Head of caudate nucleus (tissue), 42 donors: ENCODE measurements around the gene KCNMA1.

Experiments used
- DNase-seq, 42 donors: peaks; one replicate each; pipeline versions ENCODE4 v3.0.0 to v3.0.0-alpha.2; 2020 to 2021; ENCODE audit warnings: mixed read lengths in 7 of 42
- intact Hi-C: fragments of 100-400 bp; cut with DNase I; formaldehyde crosslinking; loops from one replicate; pipeline ENCODE4 v1.15.0; 2022

The KCNMA1 gene

DNA sequence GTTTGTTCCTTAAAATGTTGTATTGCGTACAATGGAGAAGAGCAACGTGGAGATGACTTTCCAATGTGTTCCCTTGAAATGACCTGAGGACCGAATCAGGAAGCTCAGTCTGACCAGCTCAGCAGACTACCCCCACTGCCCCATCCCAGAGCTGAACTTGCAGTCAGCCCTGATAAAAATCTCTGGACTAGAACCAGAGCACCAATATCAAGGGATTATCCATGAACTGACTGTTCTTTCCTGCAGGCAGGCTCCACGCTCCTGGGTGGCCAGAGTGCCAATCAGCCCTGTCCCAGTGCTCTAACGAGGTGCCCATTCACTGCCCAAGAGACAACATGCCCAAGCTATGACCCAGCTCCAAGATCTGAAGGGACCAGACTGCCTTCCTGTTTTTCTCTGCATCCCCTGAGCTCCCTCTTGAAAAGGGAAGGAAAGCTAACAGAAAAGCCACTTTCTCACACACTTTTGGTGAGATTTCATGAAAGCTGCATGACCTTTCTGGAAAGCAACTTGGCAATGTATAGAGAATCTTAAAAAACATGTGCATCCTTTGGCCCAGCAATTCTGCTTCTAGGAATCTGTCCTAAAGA, 130.2 kb downstream of the KCNMA1 start:
- intact Hi-C loops = no loop called here
- no peak for DNase-seq

DNA sequence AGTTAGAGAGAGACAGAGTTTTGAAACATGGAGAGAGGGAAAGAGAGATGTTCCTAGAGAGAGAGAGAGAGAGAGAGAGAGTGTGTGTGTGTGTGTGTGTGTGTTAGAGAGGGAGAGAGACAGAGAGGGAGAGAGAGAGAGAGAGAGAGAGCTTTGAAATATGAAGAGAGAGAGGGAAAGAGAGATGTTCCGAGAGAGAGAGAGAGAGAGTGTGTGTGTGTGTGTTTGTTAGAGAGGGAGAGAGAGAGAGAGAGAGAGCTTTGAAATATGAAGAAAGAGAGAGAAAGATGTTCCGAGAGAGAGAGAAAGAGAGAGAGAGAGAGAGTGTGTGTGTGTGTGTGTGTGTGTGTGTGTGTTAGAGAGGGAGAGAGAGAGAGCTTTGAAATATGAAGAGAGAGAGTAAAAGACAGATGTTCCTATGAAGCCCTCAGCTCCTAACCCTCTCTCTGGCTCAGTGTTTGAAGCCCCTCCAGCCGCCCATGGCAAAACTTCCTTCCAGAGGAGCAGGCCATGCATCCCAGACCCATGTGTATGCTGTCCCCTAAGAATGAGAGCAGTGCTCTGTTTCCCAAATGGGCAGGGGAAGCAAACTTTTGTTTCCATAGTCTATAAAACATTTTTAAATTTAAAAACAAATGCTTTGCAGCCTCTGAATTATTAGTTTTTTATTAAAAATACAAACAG, 130.9 kb downstream of the KCNMA1 start:
- DNase-seq = no peak
- intact Hi-C loops = no loop called here

DNA sequence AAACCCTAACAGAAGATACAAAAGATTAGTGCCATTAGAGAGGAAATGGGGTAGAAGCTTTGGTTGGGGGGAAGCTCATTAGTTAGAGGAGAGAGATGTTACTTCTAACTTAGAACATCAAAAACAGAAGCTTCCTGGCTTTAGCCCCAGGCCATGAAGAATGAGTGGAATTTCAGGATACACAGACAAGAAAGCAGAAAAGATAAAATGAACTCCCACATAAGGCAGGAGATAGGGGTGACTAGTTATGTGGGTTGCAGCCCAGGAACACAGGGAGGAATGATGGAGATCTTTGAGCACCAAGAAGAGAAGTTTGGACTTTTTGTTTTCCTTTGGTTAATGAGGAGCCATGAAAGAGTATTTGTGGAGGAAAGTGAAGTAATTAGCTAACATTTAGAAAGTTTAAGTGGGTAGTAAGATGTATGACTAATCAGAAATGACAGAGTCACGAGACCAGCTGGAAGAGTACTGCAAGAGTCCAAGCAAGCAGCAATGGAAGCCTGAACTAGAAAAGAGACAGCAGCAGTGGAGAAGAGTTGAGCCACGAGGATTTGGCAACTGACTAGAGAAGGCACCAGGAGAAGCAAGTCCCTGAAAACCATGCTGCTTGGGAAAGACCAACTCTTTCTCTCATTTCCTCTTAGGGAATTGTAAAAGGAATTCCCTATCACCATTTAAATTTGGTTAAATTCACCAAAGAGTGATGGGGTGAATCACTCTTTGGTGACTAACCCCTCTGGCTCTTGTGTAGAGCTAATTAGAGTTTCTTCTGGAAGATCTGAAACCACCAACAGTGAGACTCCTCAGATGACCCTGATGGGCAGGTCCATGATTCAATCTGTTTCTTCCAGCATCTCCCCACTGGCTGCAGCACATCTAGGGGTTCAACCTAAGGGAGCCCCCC, 131.9 kb downstream of the KCNMA1 start:
- no peak for DNase-seq
- intact Hi-C loops = no loop called here

DNA sequence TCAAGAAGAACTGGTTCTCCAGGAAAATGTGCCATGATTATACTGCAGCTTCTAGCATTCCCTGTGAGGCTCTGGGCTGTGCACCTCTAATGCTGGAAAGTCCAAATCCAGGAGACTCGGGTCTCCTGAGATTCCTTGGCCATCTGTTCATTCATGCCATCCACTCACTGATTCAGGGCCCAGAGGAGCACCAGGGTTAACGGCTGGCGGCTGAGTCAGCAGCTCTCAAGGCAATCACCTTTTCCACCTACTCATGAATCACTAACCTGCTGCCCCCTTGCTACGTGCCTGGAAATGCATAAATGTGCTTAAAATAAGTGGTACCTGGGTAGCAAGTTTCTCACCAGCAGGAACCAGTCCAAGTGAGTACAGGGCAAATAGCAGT, 132.7 kb downstream of the KCNMA1 start:
- intact Hi-C loops = loop anchor here (5.0 kb wide), 1 partner anchor 127 kb away; no protein-coding TSS in a partner anchor
- peak in 40 of 42 donors; percentile 23 to 89 (median 60) for DNase-seq

DNA sequence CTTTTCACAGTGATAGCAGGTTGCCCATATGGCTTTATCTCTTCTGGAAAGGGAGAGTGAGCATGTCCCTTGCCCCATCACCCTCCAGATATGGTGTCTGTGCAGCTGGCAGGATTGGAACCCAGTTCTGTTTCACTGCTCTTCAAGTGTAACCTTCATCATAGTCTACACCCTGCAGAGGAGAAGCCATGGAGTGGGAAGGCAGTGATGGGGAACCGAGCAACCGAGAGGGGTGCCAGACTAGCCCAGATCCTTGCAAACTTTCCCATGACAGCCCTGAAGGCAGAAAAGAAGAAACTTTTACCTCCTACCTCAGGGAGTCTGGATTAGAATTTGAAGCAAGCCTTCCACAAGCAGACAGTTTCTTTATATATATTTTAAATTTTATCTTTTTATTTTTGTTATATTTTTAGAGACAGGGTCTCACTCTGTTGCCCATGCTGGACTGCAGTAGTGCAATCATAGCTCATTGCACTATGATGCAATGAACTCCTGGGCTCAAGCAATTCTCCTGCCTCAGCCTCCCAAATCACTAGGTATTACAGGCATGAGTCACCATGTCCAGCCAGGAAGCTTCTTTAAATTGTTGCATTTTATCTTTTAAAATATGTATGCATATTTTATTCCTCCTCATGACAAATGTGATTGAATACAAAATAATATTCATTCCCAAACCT, 133.3 kb downstream of the KCNMA1 start:
- no peak for DNase-seq
- intact Hi-C loops = loop anchor here (5.0 kb wide), 1 partner anchor 128 kb away; no protein-coding TSS in a partner anchor

DNA sequence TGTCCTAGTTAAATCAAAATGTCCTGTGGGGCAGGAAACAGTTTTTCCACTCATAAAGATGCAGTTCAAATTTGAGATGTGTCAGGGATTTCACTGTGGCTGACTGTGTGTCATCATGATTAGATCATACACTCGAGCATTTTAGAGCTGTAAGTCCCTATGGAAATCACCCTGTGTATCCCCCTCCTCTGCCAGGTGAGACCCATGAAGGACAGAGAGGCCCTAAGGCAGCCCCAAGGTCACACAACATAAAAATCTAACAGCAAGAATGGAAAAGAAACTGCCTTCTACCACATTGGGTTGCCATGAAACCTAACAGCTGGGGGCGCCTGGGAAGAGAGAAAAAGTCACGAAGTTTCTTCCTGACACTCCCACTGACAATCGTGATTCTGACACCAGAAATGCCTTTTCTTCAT, 135.8 kb downstream of the KCNMA1 start:
- intact Hi-C loops = loop anchor here (5.0 kb wide), 1 partner anchor 130 kb away; no protein-coding TSS in a partner anchor
- DNase-seq = peak in 32 of 42 donors; percentile 25 to 76 (median 48)

DNA sequence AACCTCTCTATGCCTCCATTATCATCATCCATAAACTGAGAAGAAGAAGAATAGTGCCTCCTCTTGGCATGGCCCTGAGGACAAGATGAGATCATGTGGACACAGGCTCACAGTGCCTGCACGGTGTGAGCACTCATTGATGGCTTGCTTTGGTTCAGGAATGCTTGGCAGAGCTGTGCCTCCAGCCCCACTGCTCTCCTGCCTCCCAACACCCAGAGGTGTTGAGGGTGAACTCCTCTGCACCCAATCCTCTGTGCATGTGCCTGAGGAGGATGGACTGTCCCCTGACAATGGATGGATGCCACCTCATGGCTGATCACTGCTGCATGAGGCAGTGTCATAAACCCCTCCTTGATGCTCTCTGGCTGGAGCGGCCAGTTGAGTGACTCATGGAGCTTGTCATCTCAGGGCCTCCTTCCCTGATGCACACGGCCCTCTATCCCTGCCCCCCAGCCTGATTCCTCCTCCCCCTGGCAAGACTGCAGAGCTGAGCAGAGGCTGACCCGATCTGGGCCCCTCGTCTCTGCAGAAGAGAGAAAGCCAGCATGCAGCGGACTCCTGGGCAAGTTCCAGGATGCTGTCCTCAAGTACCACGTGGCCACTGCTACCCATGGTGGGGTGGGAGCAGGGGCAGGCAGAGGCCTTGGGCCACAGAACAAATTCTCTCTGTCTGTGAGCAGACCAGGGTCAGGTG, 136.3 kb downstream of the KCNMA1 start:
- peak in 30 of 42 donors; percentile 13 to 77 (median 39) for DNase-seq
- intact Hi-C loops = loop anchor here (5.0 kb wide), 1 partner anchor 131 kb away; no protein-coding TSS in a partner anchor

DNA sequence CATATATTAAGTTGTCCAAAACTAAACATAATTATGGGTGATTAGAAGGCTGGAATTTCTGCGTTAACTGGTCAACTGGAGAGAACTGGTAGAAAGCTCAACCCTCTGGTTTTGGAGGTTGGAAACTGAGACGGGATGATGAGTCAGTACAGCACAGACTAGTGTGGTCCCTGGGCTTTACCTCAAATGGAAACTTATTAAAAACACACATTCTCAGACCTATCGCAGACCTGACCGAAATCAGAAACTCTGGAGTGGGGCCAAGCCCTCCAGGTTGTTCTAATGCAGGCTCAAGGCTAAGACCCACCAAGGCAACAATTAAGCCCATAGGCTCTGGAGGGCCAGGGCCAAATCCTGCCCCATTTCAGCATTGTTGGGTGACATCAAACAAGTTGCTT, 136.9 kb downstream of the KCNMA1 start:
- DNase-seq = no peak
- intact Hi-C loops = loop anchor here (5.0 kb wide), 1 partner anchor 132 kb away; no protein-coding TSS in a partner anchor

DNA sequence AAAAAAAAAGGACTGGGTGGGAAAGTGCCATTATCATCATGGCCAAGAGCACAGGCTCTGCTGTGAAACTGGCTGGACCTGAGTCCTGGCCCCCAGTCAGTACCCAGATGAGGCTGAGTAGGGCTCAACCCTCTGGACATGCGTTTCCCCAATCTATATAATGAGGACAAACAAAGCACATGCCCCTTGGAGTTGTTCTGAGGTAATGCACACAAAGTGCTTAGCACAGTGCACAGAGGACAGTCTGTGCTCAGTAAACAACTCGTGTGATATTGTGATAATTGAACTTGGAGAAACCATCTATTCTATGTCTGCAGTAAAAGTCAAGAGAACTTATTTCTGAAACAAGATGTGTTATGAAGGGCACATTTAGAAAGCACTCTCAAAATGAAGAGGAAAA, 138.8 kb downstream of the KCNMA1 start:
- no peak for DNase-seq
- intact Hi-C loops = no loop called here

DNA sequence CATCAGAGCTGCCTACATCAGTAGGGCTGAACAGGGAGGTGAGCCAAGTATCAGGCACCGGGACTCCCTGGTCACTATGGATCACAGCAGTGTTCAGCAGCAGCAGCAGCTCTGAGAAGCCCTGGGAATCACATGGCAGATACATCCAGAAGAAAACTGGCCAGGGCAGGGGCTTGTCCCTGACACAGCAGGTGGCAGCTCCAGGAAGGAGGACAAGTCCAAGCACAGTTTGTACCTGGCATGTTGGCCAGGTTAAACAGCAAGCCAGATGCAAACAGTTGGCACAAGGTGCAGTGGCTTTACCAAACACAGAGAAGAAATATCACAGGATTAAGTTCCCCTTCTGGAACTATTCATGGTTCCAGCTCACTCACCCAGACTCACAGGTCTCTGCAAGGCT, 139.4 kb downstream of the KCNMA1 start:
- intact Hi-C loops = no loop called here
- DNase-seq = no peak

DNA sequence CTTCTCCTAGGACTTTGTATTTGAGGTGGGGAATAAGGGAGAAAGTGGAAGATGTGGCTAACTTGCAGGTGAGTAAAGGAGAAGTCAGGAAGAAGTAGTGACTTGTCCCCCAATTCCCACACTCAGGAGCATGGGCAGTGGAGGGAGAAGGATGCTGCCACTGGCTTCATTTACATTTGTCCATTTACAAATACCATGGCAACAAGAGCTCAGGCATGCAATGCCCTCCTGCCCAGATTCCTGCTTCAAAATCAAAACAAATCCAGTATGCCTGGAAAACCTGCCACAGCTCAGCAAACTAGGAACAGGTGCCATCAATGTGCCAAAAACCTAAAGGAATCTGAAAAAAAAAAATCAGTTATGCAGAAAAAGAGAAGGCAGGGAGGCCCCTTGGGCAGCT, 139.9 kb downstream of the KCNMA1 start:
- intact Hi-C loops = no loop called here
- DNase-seq = no peak

DNA sequence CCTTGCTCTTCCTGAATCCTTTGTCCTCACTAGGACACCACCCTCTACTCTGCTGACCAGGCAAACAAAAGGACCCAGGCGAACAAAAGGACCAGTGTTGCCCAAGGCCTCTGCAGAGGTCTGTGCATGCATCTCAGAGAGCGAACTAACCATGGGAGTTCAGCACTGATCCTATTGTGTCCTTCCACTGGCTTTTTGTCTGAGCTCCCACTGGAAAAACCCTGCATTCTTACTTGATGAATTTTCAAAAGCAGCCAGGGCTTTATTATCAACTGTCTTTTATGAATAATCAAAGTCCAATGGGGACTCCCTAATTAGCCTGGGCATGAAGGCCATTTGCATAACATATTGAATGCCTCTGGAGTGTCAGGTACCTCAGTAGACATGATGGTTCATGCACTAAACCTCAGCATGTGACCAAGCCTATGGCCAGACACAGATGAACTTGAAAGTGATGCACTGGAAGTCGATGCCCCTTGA, 140.6 kb downstream of the KCNMA1 start:
- intact Hi-C loops = no loop called here
- peak in 1 of 42 donors; percentile 20 for DNase-seq

DNA sequence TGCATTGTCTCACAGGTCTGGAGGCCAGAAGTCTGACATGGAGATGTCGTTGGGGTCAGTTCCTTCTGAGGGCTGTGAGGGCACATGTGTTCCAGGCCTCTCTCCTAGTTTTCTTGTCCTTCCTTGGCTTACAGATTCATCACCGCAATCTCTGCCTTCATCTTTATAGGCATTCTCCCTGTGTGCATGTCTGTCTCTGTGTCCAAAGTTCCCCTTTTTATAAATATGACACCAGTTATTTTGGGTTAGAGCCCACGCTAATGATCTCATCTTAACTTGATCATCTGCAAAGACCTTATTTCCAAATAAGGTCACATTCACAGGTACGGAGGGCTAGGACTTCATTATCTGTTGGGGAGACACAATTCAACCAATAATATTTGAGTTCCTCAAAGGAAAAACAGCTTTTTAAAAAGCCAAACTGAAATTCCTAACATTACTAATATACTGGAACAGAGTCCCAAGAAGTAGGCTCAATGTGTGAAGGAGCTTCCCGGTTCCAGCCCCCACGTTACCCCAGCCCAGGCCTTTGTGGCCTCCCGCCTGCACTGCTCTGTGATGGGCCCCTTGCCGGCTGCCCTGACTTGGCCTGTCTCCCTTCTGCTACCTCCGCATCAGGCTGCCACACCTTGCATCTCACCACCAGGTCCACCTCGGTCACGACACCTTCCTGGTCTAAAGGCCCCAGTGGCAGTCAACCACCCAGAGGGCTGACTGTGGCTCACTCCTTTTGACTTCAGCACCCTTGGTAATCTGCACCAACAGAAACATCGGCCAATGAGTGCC, 142.7 kb downstream of the KCNMA1 start:
- DNase-seq = no peak
- intact Hi-C loops = no loop called here

DNA sequence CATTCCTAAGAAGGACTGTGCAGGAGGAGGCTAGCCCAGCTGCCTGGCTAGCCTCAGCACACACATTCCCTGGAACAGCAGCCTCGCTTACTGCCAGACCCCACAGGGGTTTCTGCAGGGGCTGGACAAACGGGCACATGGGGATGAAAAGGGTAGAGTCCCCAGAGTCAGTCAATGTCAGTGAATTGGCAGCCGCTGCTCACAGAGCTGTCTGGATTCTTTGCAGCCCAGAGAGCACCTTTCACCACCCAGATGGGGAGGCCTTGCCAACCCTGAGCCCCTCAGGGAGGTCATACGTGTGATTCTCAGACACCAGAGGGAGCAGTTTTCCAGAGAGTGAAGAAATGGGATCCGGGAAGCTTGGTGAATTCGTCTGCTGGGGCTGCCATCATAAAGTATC, 143.3 kb downstream of the KCNMA1 start:
- DNase-seq = peak in 2 of 42 donors; percentile 26 to 42
- intact Hi-C loops = no loop called here

DNA sequence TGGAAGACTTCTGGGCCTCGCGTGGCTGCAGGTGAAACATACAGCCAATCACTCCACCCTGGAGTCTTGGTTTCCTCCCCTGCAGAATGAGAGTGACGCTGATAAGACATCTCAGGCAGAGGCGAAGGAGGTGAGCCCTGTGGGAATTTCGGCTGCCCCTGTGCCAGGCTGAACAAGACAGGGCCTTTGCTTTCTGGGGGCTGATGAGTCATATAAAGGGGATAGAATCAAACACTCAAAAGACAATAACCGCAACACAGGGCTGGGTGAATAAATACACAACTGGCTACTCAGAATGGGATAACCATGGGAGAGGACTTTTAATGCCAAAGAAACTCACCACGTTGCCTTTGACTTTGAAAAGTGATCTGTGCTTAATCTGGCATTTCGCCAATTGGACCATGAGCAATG, 143.8 kb downstream of the KCNMA1 start:
- intact Hi-C loops = no loop called here
- DNase-seq = peak in 3 of 42 donors; percentile 18 to 48 (median 22)

DNA sequence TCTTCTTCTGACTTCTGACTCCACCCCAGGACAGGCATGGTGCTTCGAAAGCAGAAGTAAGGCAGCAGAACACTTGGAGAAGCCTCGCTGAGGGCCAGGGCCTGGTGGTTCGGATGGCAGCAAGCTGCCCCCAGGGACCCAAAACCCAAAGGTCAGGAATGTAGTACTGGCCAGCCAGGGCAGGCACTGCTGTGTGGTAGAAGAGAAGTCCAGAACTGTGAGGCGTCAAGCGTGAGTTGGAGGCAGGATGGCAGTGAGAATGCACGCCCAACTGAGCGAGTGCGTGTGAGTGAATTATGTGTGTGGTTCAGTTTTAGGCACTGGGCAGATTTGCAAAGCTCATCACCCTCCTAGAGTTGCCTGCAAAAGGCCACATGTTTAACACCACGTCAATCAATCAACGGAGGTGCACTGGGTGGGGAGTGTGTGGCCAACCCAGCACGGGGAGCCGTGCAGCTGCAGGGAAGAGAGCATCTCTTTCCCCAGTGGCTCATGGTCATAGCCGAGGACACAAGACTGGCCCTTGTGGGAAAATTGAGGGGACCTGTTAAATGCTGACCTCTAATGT, 144.3 kb downstream of the KCNMA1 start:
- intact Hi-C loops = no loop called here
- no peak for DNase-seq

DNA sequence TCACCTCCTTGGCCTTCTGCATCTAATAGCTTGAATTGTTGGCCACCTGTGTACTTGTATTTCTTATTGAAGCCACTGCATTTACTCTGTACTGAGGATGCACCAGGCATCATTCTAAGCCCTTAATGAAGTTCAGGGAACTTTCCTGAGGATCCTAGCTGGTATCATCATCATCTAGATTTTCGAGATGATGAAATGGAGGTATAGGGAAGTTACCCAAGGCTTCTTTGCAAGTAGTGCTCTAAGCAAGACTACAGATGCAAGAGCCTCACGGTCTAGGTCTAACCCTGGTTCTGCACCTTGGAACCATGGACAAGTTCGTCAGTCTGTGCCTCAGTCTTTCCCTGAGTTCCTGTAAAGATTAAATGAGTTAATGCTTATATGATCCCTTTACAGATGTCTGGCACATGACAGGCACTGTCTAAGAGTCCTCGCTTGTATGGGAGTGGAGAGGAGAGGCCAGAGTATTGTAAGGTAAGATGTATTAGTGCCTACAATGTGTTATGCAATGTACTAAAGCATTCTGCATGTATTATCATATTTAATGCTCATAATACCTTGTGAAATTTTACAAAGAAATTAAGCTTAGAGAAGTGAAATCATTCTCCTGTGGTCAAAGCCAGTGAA, 145.1 kb downstream of the KCNMA1 start:
- DNase-seq = no peak
- intact Hi-C loops = no loop called here
